ENCODE data around the gene RSRC1. TPM values are rescaled to one million over a fixed set of nuclear protein-coding genes. Genes with fewer than 3 reads are reported as not detected.
"Not testable (repeated sequence)": the region's sequence is repeated elsewhere in the genome, so short reads cannot be mapped to it uniquely, and the experiment has no call there.

The RSRC1 gene
- total RNA-seq, 1 donor from 2014 or later = 38.5 TPM

DNA sequence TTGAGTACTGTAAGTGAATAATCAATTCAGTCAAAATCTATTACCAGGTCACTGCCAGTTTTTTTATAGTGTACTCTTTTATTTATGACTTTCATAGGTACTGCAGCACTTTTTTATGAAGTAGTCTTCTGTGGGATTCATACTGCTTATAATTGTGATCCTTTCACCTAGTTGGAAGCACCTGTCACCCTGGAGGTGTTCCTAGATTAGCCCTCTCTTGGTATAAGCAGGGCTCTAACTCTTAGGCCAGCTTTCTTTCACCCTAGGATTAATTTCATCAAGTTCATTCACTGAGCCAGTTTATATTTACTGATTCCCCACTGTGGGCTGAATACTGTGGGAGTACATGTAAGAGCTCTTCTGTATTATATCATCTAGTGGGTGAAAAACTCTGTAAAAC, 395.2 kb downstream of the RSRC1 start:
- intact Hi-C loops (cut with DNase I) = no loop called here

DNA sequence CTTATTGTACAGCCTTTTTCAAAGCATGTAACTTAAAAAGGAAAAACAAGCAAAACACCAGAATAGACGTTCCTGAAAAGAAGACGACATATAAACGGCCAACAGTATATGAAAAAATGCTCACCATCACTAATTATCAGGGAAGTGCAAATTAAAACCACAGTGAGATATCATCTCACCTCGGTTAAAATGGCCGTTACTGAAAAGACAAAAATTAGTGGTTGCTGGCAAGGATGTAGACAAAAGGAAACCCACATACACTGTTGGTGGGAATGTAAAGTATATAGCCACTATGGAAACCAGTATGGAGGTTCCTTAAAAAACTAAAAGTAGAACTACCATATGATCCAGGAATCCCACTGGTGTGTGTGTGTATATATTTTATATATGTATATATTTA, 396.6 kb downstream of the RSRC1 start:
- TF ChIP-seq POLR2AphosphoS5 (IDR thresholded peaks at IDR 0.05; ENCODE audit: insufficient read depth in 1 of 2, low read depth in 1 of 2) = no peak
- TF ChIP-seq POLR2A (IDR thresholded peaks at IDR 0.05) = no peak
- TF ChIP-seq, protein P1, sequence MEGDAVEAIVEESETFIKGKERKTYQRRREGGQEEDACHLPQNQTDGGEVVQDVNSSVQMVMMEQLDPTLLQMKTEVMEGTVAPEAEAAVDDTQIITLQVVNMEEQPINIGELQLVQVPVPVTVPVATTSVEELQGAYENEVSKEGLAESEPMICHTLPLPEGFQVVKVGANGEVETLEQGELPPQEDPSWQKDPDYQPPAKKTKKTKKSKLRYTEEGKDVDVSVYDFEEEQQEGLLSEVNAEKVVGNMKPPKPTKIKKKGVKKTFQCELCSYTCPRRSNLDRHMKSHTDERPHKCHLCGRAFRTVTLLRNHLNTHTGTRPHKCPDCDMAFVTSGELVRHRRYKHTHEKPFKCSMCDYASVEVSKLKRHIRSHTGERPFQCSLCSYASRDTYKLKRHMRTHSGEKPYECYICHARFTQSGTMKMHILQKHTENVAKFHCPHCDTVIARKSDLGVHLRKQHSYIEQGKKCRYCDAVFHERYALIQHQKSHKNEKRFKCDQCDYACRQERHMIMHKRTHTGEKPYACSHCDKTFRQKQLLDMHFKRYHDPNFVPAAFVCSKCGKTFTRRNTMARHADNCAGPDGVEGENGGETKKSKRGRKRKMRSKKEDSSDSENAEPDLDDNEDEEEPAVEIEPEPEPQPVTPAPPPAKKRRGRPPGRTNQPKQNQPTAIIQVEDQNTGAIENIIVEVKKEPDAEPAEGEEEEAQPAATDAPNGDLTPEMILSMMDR (IDR thresholded peaks at IDR 0.05) = no peak
- no peak overlapping the region for H3K4me3 ChIP-seq
- no peak overlapping the region for H3K27ac ChIP-seq
- no peaks in the 10 kb centered on the region for H3K36me3 ChIP-seq
- no peaks in the 10 kb centered on the region for H3K9me3 ChIP-seq
- H3K4me1 ChIP-seq = no peaks in the 10 kb centered on the region
- intact Hi-C loops (cut with DNase I) = no loop called here
- H3K27me3 ChIP-seq = no peaks in the 10 kb centered on the region
- DNase-seq (ENCODE audit: extremely low spot score in 2 of 2) = no peak

More for the DNA sequence above, 395.2 kb downstream of the RSRC1 start:
- DNase-seq (ENCODE audit: extremely low spot score in 2 of 2) = no peak
- no peaks in the 10 kb centered on the region for H3K9me3 ChIP-seq
- no peak overlapping the region for H3K27ac ChIP-seq
- no peaks in the 10 kb centered on the region for H3K36me3 ChIP-seq
- TF ChIP-seq, protein P1 (IDR thresholded peaks at IDR 0.05) = no peak
- TF ChIP-seq POLR2AphosphoS5 (IDR thresholded peaks at IDR 0.05; ENCODE audit: insufficient read depth in 1 of 2, low read depth in 1 of 2) (no peak), POLR2A (IDR thresholded peaks at IDR 0.05) (no peak)
- no peak overlapping the region for H3K4me3 ChIP-seq
- no peaks in the 10 kb centered on the region for H3K27me3 ChIP-seq
- no peaks in the 10 kb centered on the region for H3K4me1 ChIP-seq

DNA sequence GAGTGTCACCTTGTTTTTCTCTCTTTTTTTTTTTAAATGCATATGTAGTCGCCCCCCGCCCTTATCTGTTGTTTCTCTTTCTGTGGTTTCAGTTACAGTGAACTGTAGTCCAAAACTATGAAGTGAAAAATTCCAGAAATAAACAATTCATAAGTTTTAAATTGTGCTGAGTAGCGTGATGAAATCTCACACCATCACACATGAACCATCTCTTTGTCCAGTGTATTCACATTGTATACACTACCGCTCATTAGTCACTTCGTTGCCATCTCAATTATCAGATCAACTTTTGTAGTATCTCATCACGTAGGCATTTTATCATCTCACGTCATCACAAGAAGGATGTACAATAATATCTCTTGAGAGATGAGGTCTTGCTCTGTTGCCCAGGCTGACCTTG, 398.6 kb downstream of the RSRC1 start:
- no peak overlapping the region for H3K27ac ChIP-seq
- intact Hi-C loops (cut with DNase I) = no loop called here
- no peaks in the 10 kb centered on the region for H3K9me3 ChIP-seq
- H3K4me1 ChIP-seq = no peaks in the 10 kb centered on the region
- H3K36me3 ChIP-seq = no peaks in the 10 kb centered on the region
- no peaks in the 10 kb centered on the region for H3K27me3 ChIP-seq
- no peak overlapping the region for H3K4me3 ChIP-seq
- TF ChIP-seq POLR2AphosphoS5 (IDR thresholded peaks at IDR 0.05; ENCODE audit: insufficient read depth in 1 of 2, low read depth in 1 of 2) = no peak
- no peak for TF ChIP-seq POLR2A (IDR thresholded peaks at IDR 0.05)
- TF ChIP-seq, protein P1 (IDR thresholded peaks at IDR 0.05) = no peak
- no peak for DNase-seq (ENCODE audit: extremely low spot score in 2 of 2)

DNA sequence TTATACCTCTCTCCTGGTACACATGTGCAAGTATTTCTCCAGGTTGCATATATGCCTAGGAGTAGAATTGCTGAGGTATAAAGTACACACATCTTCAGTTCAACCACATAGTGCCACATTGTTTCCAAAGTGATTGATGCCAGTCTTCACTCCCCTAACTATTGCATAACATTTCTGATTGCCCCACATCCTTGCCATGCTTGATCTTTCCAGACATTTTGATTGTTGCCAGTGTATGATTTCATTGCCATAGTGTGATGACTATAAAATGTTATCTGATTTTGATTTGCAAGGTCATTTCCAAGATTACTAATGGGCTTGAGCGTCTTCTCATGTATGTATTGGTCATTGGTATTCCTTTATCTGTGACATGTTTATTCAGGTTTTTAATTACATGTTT, 400.0 kb downstream of the RSRC1 start:
- no peak overlapping the region for H3K27ac ChIP-seq
- TF ChIP-seq, protein P1 (IDR thresholded peaks at IDR 0.05) = no peak
- no peak for TF ChIP-seq POLR2A (IDR thresholded peaks at IDR 0.05)
- no peak for TF ChIP-seq POLR2AphosphoS5 (IDR thresholded peaks at IDR 0.05; ENCODE audit: insufficient read depth in 1 of 2, low read depth in 1 of 2)
- no peaks in the 10 kb centered on the region for H3K27me3 ChIP-seq
- no peak for DNase-seq (ENCODE audit: extremely low spot score in 2 of 2)
- intact Hi-C loops (cut with DNase I) = no loop called here
- no peak overlapping the region for H3K4me3 ChIP-seq
- H3K4me1 ChIP-seq = no peaks in the 10 kb centered on the region
- H3K36me3 ChIP-seq = no peaks in the 10 kb centered on the region
- H3K9me3 ChIP-seq = no peaks in the 10 kb centered on the region

DNA sequence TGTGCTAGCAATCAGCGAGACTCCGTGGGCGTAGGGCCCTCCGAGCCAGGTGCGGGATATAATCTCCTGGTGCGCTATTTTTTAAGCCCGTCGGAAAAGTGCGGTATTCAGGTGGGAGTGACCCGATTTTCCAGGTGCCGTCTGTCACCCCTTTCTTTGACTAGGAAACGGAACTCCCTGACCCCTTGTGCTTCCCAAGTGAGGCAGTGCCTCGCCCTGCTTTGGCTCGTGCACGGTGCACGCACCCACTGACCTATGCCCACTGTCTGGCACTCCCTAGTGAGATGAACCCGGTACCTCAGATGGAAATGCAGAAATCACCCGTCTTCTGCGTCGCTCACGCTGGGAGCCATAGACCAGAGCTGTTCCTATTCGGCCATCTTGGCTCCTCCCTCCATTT, 406.8 kb downstream of the RSRC1 start:
- intact Hi-C loops (cut with DNase I); H3K27ac ChIP-seq; H3K27me3 ChIP-seq; H3K36me3 ChIP-seq; DNase-seq (ENCODE audit: extremely low spot score in 2 of 2); H3K9me3 ChIP-seq; H3K4me3 ChIP-seq; H3K4me1 ChIP-seq: not testable (repeated sequence)

DNA sequence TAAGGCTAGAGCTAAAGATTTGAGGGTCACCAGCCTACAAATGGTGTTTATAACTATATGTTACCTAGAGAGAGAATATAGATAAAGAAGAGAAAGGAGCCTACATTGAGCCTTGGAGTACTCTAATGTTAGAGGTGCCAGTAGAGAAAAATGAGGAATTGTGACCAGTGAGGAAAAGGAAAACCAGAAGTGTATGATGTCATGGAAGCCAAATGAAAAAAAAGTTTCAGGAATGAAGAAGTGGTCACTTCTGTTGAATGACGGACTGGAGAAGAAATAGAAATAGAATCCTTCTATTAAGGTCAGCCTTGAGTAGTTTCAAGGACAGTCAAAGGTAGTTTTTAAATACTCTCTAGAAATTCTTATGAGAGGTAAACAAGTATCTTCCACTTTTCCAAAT, 409.9 kb downstream of the RSRC1 start:
- no peaks in the 10 kb centered on the region for H3K9me3 ChIP-seq
- TF ChIP-seq, protein P1 (IDR thresholded peaks at IDR 0.05) = no peak
- no peak for TF ChIP-seq POLR2A (IDR thresholded peaks at IDR 0.05)
- TF ChIP-seq POLR2AphosphoS5 (IDR thresholded peaks at IDR 0.05; ENCODE audit: insufficient read depth in 1 of 2, low read depth in 1 of 2) = no peak
- no peak overlapping the region for H3K27ac ChIP-seq
- intact Hi-C loops (cut with DNase I) = no loop called here
- H3K4me3 ChIP-seq = no peak overlapping the region
- no peaks in the 10 kb centered on the region for H3K4me1 ChIP-seq
- no peaks in the 10 kb centered on the region for H3K27me3 ChIP-seq
- no peak for DNase-seq (ENCODE audit: extremely low spot score in 2 of 2)
- no peaks in the 10 kb centered on the region for H3K36me3 ChIP-seq
